Neural cell (in vitro differentiated cells): ENCODE measurements around the gene SLC35G1.

Source experiments
- CTCF ChIP-seq: fragments of 450-650 bp; IDR thresholded peaks from 2 replicates; pipeline ENCODE4 v1.5.1; 2014; ENCODE audit warnings: antibody characterized with exemption, mild to moderate bottlenecking, moderate library complexity; ENCODE audit not compliant: poor library complexity, severe bottlenecking
- EZH2 ChIP-seq: fragments of 200-600, 300-800 bp; shearing (Covaris generic), sonication (generic); IDR thresholded peaks from 2 replicates; pipeline ENCODE4 v1.6.1; 2014; ENCODE audit warnings: antibody characterized with exemption, low read length, borderline replicate concordance, mild to moderate bottlenecking; ENCODE audit not compliant: insufficient read depth, poor library complexity, severe bottlenecking
- MXI1 ChIP-seq: fragments of 450-650 bp; conservative IDR thresholded peaks from 2 replicates; pipeline ENCODE4 v1.6.1; 2014; ENCODE audit warnings: antibody characterized with exemption, mild to moderate bottlenecking; ENCODE audit not compliant: poor library complexity, severe bottlenecking
- POLR2AphosphoS5 ChIP-seq: IDR thresholded peaks from 2 replicates; pipeline ENCODE4 v1.6.1; 2012
- REST ChIP-seq: IDR thresholded peaks from 2 replicates; pipeline ENCODE4 v1.6.1; 2012; ENCODE audit warnings: borderline replicate concordance
- SMC3 ChIP-seq: fragments of 450-650 bp; conservative IDR thresholded peaks from 2 replicates; pipeline ENCODE4 v1.6.1; 2014; ENCODE audit warnings: antibody characterized with exemption, mild to moderate bottlenecking, moderate library complexity; ENCODE audit not compliant: poor library complexity
- TAF1 ChIP-seq: IDR thresholded peaks from 2 replicates; pipeline ENCODE4 v1.6.1; 2012; ENCODE audit warnings: low read depth

GRCh38 chr10:93947055-93947454 is 53.3 kb downstream of the SLC35G1 start:
- no peak for TF ChIP-seq POLR2AphosphoS5
- TF ChIP-seq CTCF, result no peak
- TF ChIP-seq EZH2, result no peak
- no peak for TF ChIP-seq SMC3
- no peak for TF ChIP-seq TAF1
- TF ChIP-seq REST, result no peak
- no peak for TF ChIP-seq MXI1
